CD14-positive monocyte (primary cell): ENCODE results near the gene FOXR1. TPM values are rescaled to one million over a fixed set of nuclear protein-coding genes. Genes with fewer than 3 reads are reported as not detected.
A peak's percentile ranks its signal among the peaks of the same experiment; 100 is the strongest.

Experiments used
- DNase-seq, 3 donors: peaks; one replicate each; pipeline ENCODE4 v3.0.0-alpha.2; 2011 to 2022
- H2AFZ ChIP-seq: 2 replicates; pipeline ENCODE4 v1.6.0; 2012; ENCODE audit warnings: mild to moderate bottlenecking, low read depth, low read length, inconsistent platforms; ENCODE audit not compliant: insufficient read depth, poor library complexity, severe bottlenecking
- H3K27ac ChIP-seq, 2 donors: 1 replicate in 1 of 2; 2 replicates in 1 of 2; pipeline ENCODE4 v1.5.1; 2012 to 2013; ENCODE audit warnings: low read length in 2 of 2, control low read depth in 1 of 2, inconsistent platforms in 1 of 2, low read depth in 1 of 2, mild to moderate bottlenecking in 1 of 2
- H3K27me3 ChIP-seq, 2 donors: one replicate each; pipeline versions ENCODE4 v1.6.0 to v1.6.1; 2011 to 2013; ENCODE audit warnings: low read length in 2 of 2; ENCODE audit not compliant: control insufficient read depth in 2 of 2, insufficient read depth in 2 of 2
- H3K36me3 ChIP-seq, 2 donors: replicated peaks in 1 of 2; 1 replicate in 1 of 2; 2 replicates in 1 of 2; pipeline versions ENCODE4 v1.5.1 to v1.6.1; 2012 to 2013; ENCODE audit warnings: low read length in 2 of 2, control low read depth in 1 of 2, inconsistent platforms in 1 of 2, mild to moderate bottlenecking in 1 of 2; ENCODE audit not compliant: insufficient read depth in 2 of 2, control insufficient read depth in 1 of 2
- H3K4me1 ChIP-seq, 2 donors: 1 replicate in 1 of 2; 2 replicates in 1 of 2; pipeline versions ENCODE4 v1.5.1 to v1.6.1; 2012 to 2013; ENCODE audit warnings: low read length in 2 of 2, control low read depth in 1 of 2, inconsistent platforms in 1 of 2, mild to moderate bottlenecking in 1 of 2, moderate library complexity in 1 of 2; ENCODE audit not compliant: insufficient read depth in 2 of 2, control insufficient read depth in 1 of 2
- H3K4me2 ChIP-seq: replicated peaks from 2 replicates; pipeline ENCODE3; 2012; ENCODE audit warnings: low read length, moderate library complexity, mild to moderate bottlenecking; ENCODE audit not compliant: poor library complexity, severe bottlenecking; ENCODE audit errors: extremely low read depth
- H3K4me3 ChIP-seq, 3 experiments: fragments of 200-600 bp in 1 of 3; sonication (generic) in 1 of 3; replicated peaks in 1 of 3; 1 replicate in 2 of 3; 2 replicates in 1 of 3; pipeline ENCODE4 v1.5.1; 2011 to 2013; ENCODE audit warnings: low read length in 3 of 3, mild to moderate bottlenecking in 3 of 3, control low read depth in 2 of 3, low read depth in 2 of 3, inconsistent platforms in 1 of 3, moderate library complexity in 1 of 3
- H3K79me2 ChIP-seq: 2 replicates; pipeline ENCODE4 v1.6.0; 2012; ENCODE audit warnings: mild to moderate bottlenecking, control low read depth, inconsistent platforms, low read length, moderate library complexity; ENCODE audit not compliant: insufficient read depth
- H3K9ac ChIP-seq: 2 replicates; pipeline ENCODE4 v1.6.0; 2017; ENCODE audit warnings: low read length, mild to moderate bottlenecking; ENCODE audit not compliant: insufficient read depth, poor library complexity, severe bottlenecking
- H3K9me3 ChIP-seq, 2 donors: replicated peaks in 1 of 2; 1 replicate in 1 of 2; 2 replicates in 1 of 2; pipeline versions ENCODE4 v1.5.1 to v1.6.1; 2012 to 2013; ENCODE audit warnings: low read length in 2 of 2, control low read depth in 1 of 2; ENCODE audit not compliant: control insufficient read depth in 1 of 2, insufficient read depth in 1 of 2
- H4K20me1 ChIP-seq: 2 replicates; pipeline ENCODE4 v1.6.0; 2012; ENCODE audit warnings: mild to moderate bottlenecking, low read length, control low read depth, moderate library complexity; ENCODE audit not compliant: insufficient read depth
- H3K27ac Mint-ChIP-seq, 7 donors: one replicate each; pipeline ENCODE4 v1.8.0; 2020; ENCODE audit warnings: mild to moderate bottlenecking in 7 of 7, mixed read lengths in 7 of 7, moderate library complexity in 6 of 7, inconsistent platforms in 2 of 7
- H3K27me3 Mint-ChIP-seq, 3 donors: one replicate each; pipeline ENCODE4 v1.8.0; 2021 to 2022; ENCODE audit warnings: low read depth in 3 of 3, mild to moderate bottlenecking in 3 of 3, mixed read lengths in 3 of 3, moderate library complexity in 3 of 3, inconsistent platforms in 1 of 3
- H3K36me3 Mint-ChIP-seq, 2 donors: one replicate each; pipeline ENCODE4 v1.8.0; 2020; ENCODE audit warnings: mixed read lengths in 2 of 2, inconsistent platforms in 1 of 2, mild to moderate bottlenecking in 1 of 2
- H3K4me1 Mint-ChIP-seq: one replicate; pipeline ENCODE4 v1.8.0; 2020; ENCODE audit warnings: mild to moderate bottlenecking, mixed read lengths
- H3K4me3 Mint-ChIP-seq, 2 donors: one replicate each; pipeline ENCODE4 v1.8.0; 2020; ENCODE audit warnings: mild to moderate bottlenecking in 2 of 2, mixed read lengths in 2 of 2, moderate library complexity in 1 of 2
- H3K9me3 Mint-ChIP-seq, 7 donors: one replicate each; pipeline ENCODE4 v1.8.0; 2020 to 2022; ENCODE audit warnings: mixed read lengths in 7 of 7, mild to moderate bottlenecking in 6 of 7, moderate library complexity in 6 of 7, inconsistent platforms in 2 of 7
- CTCF ChIP-seq: fragments of 200-600 bp; IDR thresholded peaks from one replicate; pipeline ENCODE4 v1.8.0; 2022; ENCODE audit warnings: antibody characterized with exemption, mild to moderate bottlenecking
- WGBS: methylation state at CpG from one replicate; pipeline ENCODE4 v1.1.5; 2013; ENCODE audit warnings: missing lambda C conversion rate; ENCODE audit not compliant: insufficient coverage; 5-methylcytosine and 5-hydroxymethylcytosine counted together
- intact Hi-C, 2 donors: fragments of 100-400 bp; cut with micrococcal nuclease; formaldehyde crosslinking; loops; one replicate each; pipeline versions ENCODE4 v1.15.0 to v1.15.1; 2023
- polyA plus RNA-seq, 3 donors: library from polyadenylated mRNA; depleted of rRNA in 1 of 3; unstranded in 2 of 3; stranded (reverse) in 1 of 3; fragments of 300-500 nt in 2 of 3; fragments of >200 nt in 1 of 3; fragmentation: Illumina TruSeq in 2 of 3; gene quantifications; 1 replicate in 2 of 3; 2 replicates in 1 of 3; pipeline ENCODE4 v1.2.3, GENCODE V29; 2012 to 2021

Gene FOXR1
- polyA plus RNA-seq, 3 donors = not detected

- H3K79me2 ChIP-seq = peaks cover 19% of the 10 kb centered on the region
- H2AFZ ChIP-seq = peak overlapping the region; percentile 94
- H3K9me3 Mint-ChIP-seq = no peaks in the 10 kb centered on the region
- 0% methylated on average over 22 of the region's 26 CpGs for WGBS
- H4K20me1 ChIP-seq = peaks cover 8% of the 10 kb centered on the region
- no peaks in the 10 kb centered on the region for H3K9me3 ChIP-seq
- H3K4me2 ChIP-seq = peak overlapping the region; percentile 98
- H3K36me3 ChIP-seq = no peaks in the 10 kb centered on the region
- H3K4me1 ChIP-seq = peaks cover 48 to 62% of the 10 kb centered on the region in 2 donors
- intact Hi-C loops = loop anchor here (2.0 to 5.0 kb wide), 4 partner anchors 20 to 178 kb away; partner anchors contain the start of genes C2CD2L (in 1 of the 2), DDX6 (in 1 of the 2), RPS25 (in 1 of the 2) and TRAPPC4 (in 1 of the 2)
- H3K9ac ChIP-seq = peak overlapping the region; percentile 79
- H3K27me3 Mint-ChIP-seq = peaks cover 0 to 15% (median 3%) of the 10 kb centered on the region in 3 donors
- H3K27ac Mint-ChIP-seq = peak overlapping the region; percentile 92 to 98 (median 96)
- peaks cover 43% of the 10 kb centered on the region for H3K4me1 Mint-ChIP-seq
- no peaks in the 10 kb centered on the region for H3K27me3 ChIP-seq
- H3K27ac ChIP-seq = peak overlapping the region; percentile 86 to 87
- H3K36me3 Mint-ChIP-seq = no peaks in the 10 kb centered on the region
- peak overlapping the region; percentile 78 to 91 (median 84) for H3K4me3 ChIP-seq
- peak overlapping the region; percentile 92 to 98 for H3K4me3 Mint-ChIP-seq
- peak in 1 of 3 donors; percentile 32 for DNase-seq
- no peak for TF ChIP-seq CTCF
Observed at GRCh38 chr11:118928870-118929500, 42.6 kb upstream of the FOXR1 start.

DNA sequence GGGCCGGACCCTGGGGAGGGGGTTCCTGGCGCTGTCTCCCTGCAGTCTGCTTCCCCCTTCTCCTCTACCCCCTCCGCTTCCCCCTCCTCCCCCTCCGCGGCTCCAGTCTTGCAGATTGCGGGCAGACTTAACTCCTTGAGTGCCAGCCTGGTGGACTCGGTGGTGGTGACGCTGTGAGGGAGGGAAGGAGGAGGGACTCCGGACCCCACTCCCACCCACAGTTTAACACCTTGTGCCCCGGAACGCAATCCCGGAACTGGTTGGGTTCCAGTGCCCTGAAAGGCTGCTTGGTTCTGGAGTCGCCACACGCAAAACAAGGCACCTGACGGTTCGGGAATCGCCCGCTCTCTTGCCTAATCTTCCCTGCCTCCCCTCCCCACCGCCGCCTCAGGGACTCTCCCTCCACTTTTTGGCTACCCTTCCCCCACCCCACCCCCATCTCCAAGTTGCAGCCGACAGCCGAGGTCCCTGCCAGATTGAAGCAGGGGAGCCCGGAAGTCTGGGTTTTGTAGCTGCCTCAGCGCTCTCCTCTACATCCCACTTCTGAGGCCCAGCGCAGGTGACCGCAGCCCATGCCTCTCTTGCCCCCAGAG, 42.0 kb upstream of the FOXR1 start:
- Histone ChIP-seq H3K79me2 (peaks cover 13% of the 10 kb centered on the region), H3K27me3 (no peaks in the 10 kb centered on the region), H3K27ac (peak overlapping the region; percentile 86 to 87), H3K4me2 (peak overlapping the region; percentile 98), H3K9me3 (no peaks in the 10 kb centered on the region), H3K9ac (peak overlapping the region; percentile 79), H2AFZ (peak overlapping the region; percentile 94), H4K20me1 (peaks cover 4% of the 10 kb centered on the region), H3K4me3 (peak overlapping the region; percentile 78 to 91 (median 84)), H3K4me1 (peaks cover 42 to 56% of the 10 kb centered on the region in 2 donors), H3K36me3 (no peaks in the 10 kb centered on the region)
- Mint-ChIP-seq H3K27me3 (peaks cover 0 to 15% (median 3%) of the 10 kb centered on the region in 3 donors), H3K36me3 (no peaks in the 10 kb centered on the region), H3K27ac (peak overlapping the region; percentile 72 to 96 (median 86)), H3K4me1 (peaks cover 37% of the 10 kb centered on the region), H3K9me3 (no peaks in the 10 kb centered on the region), H3K4me3 (peak overlapping the region; percentile 92 to 98)
- no peak for TF ChIP-seq CTCF
- WGBS = 0% methylated on average over 9 of the region's 26 CpGs
- intact Hi-C loops = loop anchor here (2.0 to 10.0 kb wide), 7 partner anchors 21 to 245 kb away; partner anchors contain the start of genes C2CD2L (in 1 of the 2), DDX6 (in 1 of the 2), RPS25 (in 1 of the 2) and TRAPPC4 (in 1 of the 2)
- peak; percentile 41 to 75 (median 68) for DNase-seq
